Ascending aorta (tissue), 2 donors: Measurements from ENCODE around the gene STEAP3. TPM values are rescaled to one million over a fixed set of nuclear protein-coding genes. Genes with fewer than 3 reads are reported as not detected.

Source experiments
- DNase-seq, 2 donors: peaks; one replicate each; pipeline ENCODE4 v3.0.0-alpha.2; 2019; ENCODE audit warnings: low spot score in 2 of 2
- H3K27ac ChIP-seq, 2 donors: fragments of 200-600 bp; sonication (generic); one replicate each; pipeline ENCODE4 v1.5.1; 2016 to 2017; ENCODE audit warnings: mild to moderate bottlenecking in 1 of 2
- H3K27me3 ChIP-seq: fragments of 200-600 bp; sonication (generic); one replicate; pipeline ENCODE4 v1.5.1; 2017
- H3K36me3 ChIP-seq, 2 donors: fragments of 200-600 bp; sonication (generic); one replicate each; pipeline ENCODE4 v1.5.1; 2016
- H3K4me1 ChIP-seq, 2 donors: fragments of 200-600 bp; sonication (generic); one replicate each; pipeline ENCODE4 v1.5.1; 2016 to 2017; ENCODE audit warnings: mild to moderate bottlenecking in 1 of 2
- H3K4me3 ChIP-seq, 2 donors: fragments of 200-600 bp; sonication (generic); one replicate each; pipeline ENCODE4 v1.5.1; 2016 to 2017; ENCODE audit warnings: mild to moderate bottlenecking in 1 of 2
- H3K9me3 ChIP-seq, 2 donors: fragments of 200-600 bp; sonication (generic); one replicate each; pipeline ENCODE4 v1.5.1; 2016
- intact Hi-C: fragments of 100-400 bp; cut with DNase I; formaldehyde crosslinking; loops from one replicate; pipeline ENCODE4 v1.15.1; 2023
- total RNA-seq: library from RNA; depleted of rRNA; stranded (reverse); fragments of >200 nt; gene quantifications from one replicate; pipeline ENCODE4 v1.1.0, GENCODE V29; 2016
- TF ChIP-seq, protein P1 (sequence below), 3 experiments: fragments of 200-600 bp in 2 of 3; fragments of 450-650 bp in 1 of 3; sonication (generic) in 2 of 3; IDR thresholded peaks; one replicate each; pipeline ENCODE4 v1.5.1; 2016 to 2019; ENCODE audit warnings: antibody characterized with exemption in 3 of 3, mild to moderate bottlenecking in 1 of 3, moderate library complexity in 1 of 3

STEAP3 gene
- total RNA-seq, 1 donor from 2014 or later, result 34.5 TPM

GRCh38 chr2:119253760-119254600 lies 30.3 kb downstream of the STEAP3 start:
- DNase-seq, result no peak

DNA sequence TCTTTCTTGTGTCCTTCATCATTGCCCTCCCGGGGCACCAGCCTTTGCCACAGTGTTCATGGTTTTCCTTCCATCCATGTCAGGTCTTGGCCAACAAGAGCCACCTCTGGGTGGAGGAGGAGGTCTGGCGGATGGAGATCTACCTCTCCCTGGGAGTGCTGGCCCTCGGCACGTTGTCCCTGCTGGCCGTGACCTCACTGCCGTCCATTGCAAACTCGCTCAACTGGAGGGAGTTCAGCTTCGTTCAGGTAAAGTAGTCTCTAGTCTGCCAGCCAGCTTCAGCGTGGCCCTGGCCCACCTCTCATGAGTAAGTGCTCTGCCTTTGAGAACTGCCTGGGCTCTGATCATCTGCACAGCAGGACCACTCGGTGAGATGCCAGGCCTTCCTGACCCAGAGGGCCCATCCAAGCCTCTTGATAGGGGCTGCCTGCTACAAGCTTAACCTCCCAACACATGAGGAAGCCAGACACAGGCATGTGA lies 31.0 kb downstream of the STEAP3 start:
- peaks cover 10% of the 10 kb centered on the region in 2 donors for H3K36me3 ChIP-seq

More at GRCh38 chr2:119253760-119254600, 30.3 kb downstream of the STEAP3 start:
- intact Hi-C loops, result no loop called here
- H3K4me1 ChIP-seq, result peaks cover 0 to 2% of the 10 kb centered on the region in 2 donors
- H3K36me3 ChIP-seq, result peaks cover 5 to 13% of the 10 kb centered on the region in 2 donors
- no peak overlapping the region for H3K27ac ChIP-seq
- H3K4me3 ChIP-seq, result no peak overlapping the region
- H3K9me3 ChIP-seq, result no peaks in the 10 kb centered on the region
- TF ChIP-seq, protein P1, sequence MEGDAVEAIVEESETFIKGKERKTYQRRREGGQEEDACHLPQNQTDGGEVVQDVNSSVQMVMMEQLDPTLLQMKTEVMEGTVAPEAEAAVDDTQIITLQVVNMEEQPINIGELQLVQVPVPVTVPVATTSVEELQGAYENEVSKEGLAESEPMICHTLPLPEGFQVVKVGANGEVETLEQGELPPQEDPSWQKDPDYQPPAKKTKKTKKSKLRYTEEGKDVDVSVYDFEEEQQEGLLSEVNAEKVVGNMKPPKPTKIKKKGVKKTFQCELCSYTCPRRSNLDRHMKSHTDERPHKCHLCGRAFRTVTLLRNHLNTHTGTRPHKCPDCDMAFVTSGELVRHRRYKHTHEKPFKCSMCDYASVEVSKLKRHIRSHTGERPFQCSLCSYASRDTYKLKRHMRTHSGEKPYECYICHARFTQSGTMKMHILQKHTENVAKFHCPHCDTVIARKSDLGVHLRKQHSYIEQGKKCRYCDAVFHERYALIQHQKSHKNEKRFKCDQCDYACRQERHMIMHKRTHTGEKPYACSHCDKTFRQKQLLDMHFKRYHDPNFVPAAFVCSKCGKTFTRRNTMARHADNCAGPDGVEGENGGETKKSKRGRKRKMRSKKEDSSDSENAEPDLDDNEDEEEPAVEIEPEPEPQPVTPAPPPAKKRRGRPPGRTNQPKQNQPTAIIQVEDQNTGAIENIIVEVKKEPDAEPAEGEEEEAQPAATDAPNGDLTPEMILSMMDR (IDR thresholded peaks at IDR 0.05), result no peak
- no peaks in the 10 kb centered on the region for H3K27me3 ChIP-seq

GRCh38 chr2:119255760-119256581 lies 32.3 kb downstream of the STEAP3 start:
- Histone ChIP-seq H3K27ac (no peak overlapping the region), H3K9me3 (no peaks in the 10 kb centered on the region), H3K36me3 (peaks cover 10% of the 10 kb centered on the region in 2 donors), H3K4me3 (no peak overlapping the region), H3K4me1 (peaks cover 0 to 2% of the 10 kb centered on the region in 2 donors), H3K27me3 (no peaks in the 10 kb centered on the region)
- intact Hi-C loops, result no loop called here
- DNase-seq, result no peak
- TF ChIP-seq, protein P1 (IDR thresholded peaks at IDR 0.05), result no peak

More for the DNA sequence above, 31.0 kb downstream of the STEAP3 start:
- TF ChIP-seq, protein P1 (IDR thresholded peaks at IDR 0.05), result no peak
- Histone ChIP-seq H3K4me1 (peaks cover 0 to 2% of the 10 kb centered on the region in 2 donors), H3K9me3 (no peaks in the 10 kb centered on the region), H3K4me3 (no peak overlapping the region), H3K27ac (no peak overlapping the region), H3K27me3 (no peaks in the 10 kb centered on the region)
- intact Hi-C loops, result no loop called here
- no peak for DNase-seq

DNA sequence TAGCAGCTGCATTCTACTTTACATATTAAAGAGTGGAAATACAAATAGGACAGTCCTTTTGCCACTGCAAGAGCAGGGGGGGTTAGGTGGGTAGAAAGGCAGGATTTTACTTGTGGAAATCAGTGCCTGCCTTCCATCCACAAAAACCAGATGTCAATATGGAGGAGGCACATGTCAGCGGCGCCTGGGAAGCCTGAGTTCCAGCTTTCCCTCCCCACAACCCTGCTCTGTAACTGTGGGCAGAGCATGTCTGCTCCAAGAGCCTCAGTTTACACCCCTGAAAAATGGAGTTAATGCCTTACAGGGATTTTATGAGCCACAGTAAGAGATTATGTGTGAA lies 32.9 kb downstream of the STEAP3 start:
- no peaks in the 10 kb centered on the region for H3K9me3 ChIP-seq
- peaks cover 0 to 2% of the 10 kb centered on the region in 2 donors for H3K4me1 ChIP-seq
- intact Hi-C loops, result no loop called here
- no peak overlapping the region for H3K27ac ChIP-seq
- H3K27me3 ChIP-seq, result no peaks in the 10 kb centered on the region
- no peak overlapping the region for H3K4me3 ChIP-seq
- peaks cover 10% of the 10 kb centered on the region in 2 donors for H3K36me3 ChIP-seq
- no peak for DNase-seq
- TF ChIP-seq, protein P1 (IDR thresholded peaks at IDR 0.05), result no peak

DNA sequence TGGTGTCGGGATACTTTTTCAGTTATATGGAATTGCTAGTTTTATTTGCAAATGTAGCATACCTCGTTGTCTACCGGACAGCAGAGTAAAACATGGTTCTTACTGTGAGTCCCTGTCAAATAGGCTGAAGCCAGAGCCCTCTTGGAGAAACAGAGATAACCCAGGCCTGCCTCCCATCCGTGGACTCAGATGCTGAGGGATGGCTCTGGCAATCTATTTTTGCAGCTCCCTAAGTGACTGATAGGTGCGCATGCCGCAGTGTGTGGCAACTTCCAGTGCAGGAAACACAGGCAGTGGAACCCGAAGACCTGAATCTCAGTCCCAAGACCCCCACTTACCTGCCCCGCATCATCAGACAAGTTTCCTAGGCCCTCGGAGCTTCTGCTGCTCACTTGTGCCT lies 33.6 kb downstream of the STEAP3 start:
- no peak overlapping the region for H3K4me3 ChIP-seq
- H3K27ac ChIP-seq, result no peak overlapping the region
- H3K27me3 ChIP-seq, result no peaks in the 10 kb centered on the region
- TF ChIP-seq, protein P1 (IDR thresholded peaks at IDR 0.05), result no peak
- intact Hi-C loops, result no loop called here
- no peak for DNase-seq
- peaks cover 0 to 2% of the 10 kb centered on the region in 2 donors for H3K4me1 ChIP-seq
- H3K36me3 ChIP-seq, result peaks cover 10% of the 10 kb centered on the region in 2 donors
- H3K9me3 ChIP-seq, result no peaks in the 10 kb centered on the region
